HG02852 (cell line): ENCODE data around the gene GALR2.

Experiments used
- ATAC-seq: cut with Tn5 transposase; IDR thresholded peaks from one replicate; pipeline ENCODE4 v1.9.1; 2021; ENCODE audit warnings: mild to moderate bottlenecking, moderate library complexity; ENCODE audit not compliant: unreplicated experiment

Gene GALR2

GRCh38 chr17:76092526-76093413, 18.2 kb downstream of the GALR2 start:
- ATAC-seq, result no peak

GRCh38 chr17:76094046-76094445, 19.5 kb downstream of the GALR2 start:
- ATAC-seq, result no peak

GRCh38 chr17:76095943-76096342, 21.4 kb downstream of the GALR2 start:
- ATAC-seq, result no peak

- no peak for ATAC-seq
Measured at GRCh38 chr17:76097716-76098295, 23.2 kb downstream of the GALR2 start.

- no peak for ATAC-seq
Measured at GRCh38 chr17:76102944-76103273, 28.3 kb downstream of the GALR2 start.

- peak; percentile 78 for ATAC-seq
Measured at GRCh38 chr17:76103274-76104139, 28.9 kb downstream of the GALR2 start, which contains the start of gene EXOC7. EXOC7 (minus strand) TSS chr17:76103787; CDS start chr17:76103692, 95 bp downstream.

GRCh38 chr17:76104140-76104895, 29.7 kb downstream of the GALR2 start:
- no peak for ATAC-seq

- ATAC-seq, result no peak
Measured at GRCh38 chr17:76104896-76105231, 30.3 kb downstream of the GALR2 start.

GRCh38 chr17:76106703-76107102, 32.1 kb downstream of the GALR2 start:
- no peak for ATAC-seq

GRCh38 chr17:76107509-76107908, 32.9 kb downstream of the GALR2 start:
- no peak for ATAC-seq

GRCh38 chr17:76111956-76112355, 37.4 kb downstream of the GALR2 start:
- no peak for ATAC-seq

- ATAC-seq, result no peak
Measured at GRCh38 chr17:76115138-76115754, 40.7 kb downstream of the GALR2 start.

- ATAC-seq, result no peak
Measured at GRCh38 chr17:76119409-76120371, 45.1 kb downstream of the GALR2 start.

GRCh38 chr17:76120658-76121008, 46.1 kb downstream of the GALR2 start:
- ATAC-seq, result no peak

- no peak for ATAC-seq
Measured at GRCh38 chr17:76121932-76122430, 47.4 kb downstream of the GALR2 start.

- ATAC-seq, result no peak
Measured at GRCh38 chr17:76122431-76123190, 48.0 kb downstream of the GALR2 start.

GRCh38 chr17:76123191-76123499, 48.6 kb downstream of the GALR2 start:
- no peak for ATAC-seq

GRCh38 chr17:76123749-76124581, 49.4 kb downstream of the GALR2 start:
- no peak for ATAC-seq
